Nephron (organoid): Measurements from ENCODE around the gene IPP.

Source experiments
- H3K27ac Mint-ChIP-seq, 3 experiments: 2 replicates each; pipeline ENCODE4 v1.8.0; 2020; ENCODE audit warnings: mixed read lengths in 3 of 3, mild to moderate bottlenecking in 2 of 3, moderate library complexity in 1 of 3
- H3K27me3 Mint-ChIP-seq: 2 replicates; pipeline ENCODE4 v1.8.0; 2021; ENCODE audit warnings: low read depth, mild to moderate bottlenecking, moderate library complexity, mixed read lengths
- H3K36me3 Mint-ChIP-seq: 2 replicates; pipeline ENCODE4 v1.8.0; 2020; ENCODE audit warnings: low read depth, mixed read lengths
- H3K4me1 Mint-ChIP-seq: 2 replicates; pipeline ENCODE4 v1.8.0; 2020; ENCODE audit warnings: mixed read lengths
- H3K4me3 Mint-ChIP-seq, 3 experiments: 2 replicates each; pipeline ENCODE4 v1.8.0; 2020; ENCODE audit warnings: mild to moderate bottlenecking in 3 of 3, mixed read lengths in 3 of 3, moderate library complexity in 2 of 3
- H3K9me3 Mint-ChIP-seq: 2 replicates; pipeline ENCODE4 v1.8.0; 2020; ENCODE audit warnings: mixed read lengths
- CTCF ChIP-seq, 3 experiments: fragments of 200-600 bp; sonication (generic); IDR thresholded peaks; one replicate each; pipeline ENCODE4 v1.5.0; 2021; ENCODE audit warnings: antibody characterized with exemption in 3 of 3; ENCODE audit not compliant: unreplicated experiment in 3 of 3

Gene IPP

DNA sequence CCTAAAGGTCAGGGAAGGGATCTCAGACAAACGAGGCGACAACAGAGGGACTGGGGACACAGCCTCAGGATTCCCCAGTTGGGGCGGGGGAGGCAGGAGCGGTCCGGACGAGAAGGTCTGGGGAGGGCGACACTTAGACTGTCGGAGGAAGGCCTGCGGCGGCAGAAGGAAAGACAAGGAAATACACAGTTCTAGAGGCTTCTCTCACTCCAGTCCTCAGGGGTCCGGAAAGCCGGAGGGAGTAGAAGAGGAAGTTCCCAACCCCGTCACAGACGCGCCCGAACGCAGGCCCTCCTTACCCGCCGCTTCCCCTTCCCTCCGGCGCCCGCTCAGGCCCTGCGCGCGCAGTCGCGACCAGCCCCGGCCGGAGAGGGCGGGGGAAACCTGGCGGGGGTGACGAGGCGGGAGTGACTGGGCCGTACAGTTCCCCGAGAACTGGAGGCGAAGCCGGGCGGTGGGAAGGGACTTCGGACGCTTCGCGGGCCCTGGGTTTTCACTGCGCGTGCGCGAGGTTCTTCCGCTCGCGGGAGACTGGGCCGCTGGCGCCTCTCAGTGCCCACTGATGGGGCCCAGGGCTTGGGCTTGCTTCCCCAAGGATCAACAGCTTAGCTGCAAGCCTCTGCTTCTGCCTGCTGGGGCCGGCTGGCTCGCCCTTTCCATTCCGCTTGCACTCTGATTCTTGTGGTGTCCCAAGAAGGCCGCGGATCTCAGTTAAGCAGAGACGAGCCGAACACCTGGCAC lies at the start of gene IPP:
Gene IPP (minus strand): TSS at position 356 of the 741 bp plus-strand sequence. CDS start 4,242 bp downstream, outside the sequence.
- TF ChIP-seq CTCF (IDR thresholded peaks at IDR 0.05; ENCODE audit: unreplicated experiment in 3 of 3): no peak
- peak within 1 kb of the TSS; percentile 100 for H3K27ac Mint-ChIP-seq
- peaks cover 11% of the 10 kb centered on the region for H3K4me1 Mint-ChIP-seq
- H3K4me3 Mint-ChIP-seq: peak within 1 kb of the TSS; percentile 93 to 99 (median 95)
- H3K36me3 Mint-ChIP-seq: no peaks in the 10 kb centered on the region
- peaks cover 8% of the 10 kb centered on the region for H3K9me3 Mint-ChIP-seq
- H3K27me3 Mint-ChIP-seq: no peaks in the 10 kb centered on the region

- Mint-ChIP-seq H3K27me3 (peaks cover 4% of the 10 kb centered on the region), H3K36me3 (no peaks in the 10 kb centered on the region), H3K4me1 (peaks cover 7% of the 10 kb centered on the region), H3K9me3 (no peaks in the 10 kb centered on the region), H3K27ac (no peak overlapping the region), H3K4me3 (no peak overlapping the region)
- no peak for TF ChIP-seq CTCF (IDR thresholded peaks at IDR 0.05; ENCODE audit: unreplicated experiment in 3 of 3)
Measured at GRCh38 chr1:45796946-45797345, 46.5 kb upstream of the IPP start.

DNA sequence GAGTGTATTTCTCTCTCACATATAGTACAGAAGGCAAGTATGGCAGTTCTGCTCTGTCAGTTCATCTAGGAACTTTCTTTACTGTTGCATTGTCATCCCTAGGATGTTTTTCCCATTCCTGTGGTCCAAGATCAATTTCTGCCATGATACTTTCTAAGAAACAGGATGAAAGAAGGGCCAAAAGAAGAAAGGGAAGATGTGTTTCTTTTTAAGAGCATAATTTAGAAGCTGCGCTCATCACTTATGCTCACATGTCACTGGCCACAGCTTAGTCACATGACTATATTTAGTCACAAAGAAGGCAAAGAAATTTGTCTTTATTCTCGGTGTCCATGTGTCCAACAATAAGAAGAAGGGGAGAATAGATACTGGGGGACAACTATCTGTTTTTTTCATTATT lies 45.9 kb upstream of the IPP start:
- no peak for TF ChIP-seq CTCF (IDR thresholded peaks at IDR 0.05; ENCODE audit: unreplicated experiment in 3 of 3)
- H3K27me3 Mint-ChIP-seq: peaks cover 4% of the 10 kb centered on the region
- H3K36me3 Mint-ChIP-seq: no peaks in the 10 kb centered on the region
- H3K4me3 Mint-ChIP-seq: no peak overlapping the region
- H3K9me3 Mint-ChIP-seq: no peaks in the 10 kb centered on the region
- H3K27ac Mint-ChIP-seq: no peak overlapping the region
- H3K4me1 Mint-ChIP-seq: peaks cover 5% of the 10 kb centered on the region

- no peak for TF ChIP-seq CTCF (IDR thresholded peaks at IDR 0.05; ENCODE audit: unreplicated experiment in 3 of 3)
- peaks cover 4% of the 10 kb centered on the region for H3K27me3 Mint-ChIP-seq
- peak overlapping the region; percentile 25 to 74 (median 61) for H3K27ac Mint-ChIP-seq
- peaks cover 5% of the 10 kb centered on the region for H3K4me1 Mint-ChIP-seq
- no peaks in the 10 kb centered on the region for H3K9me3 Mint-ChIP-seq
- peak overlapping the region; percentile 29 to 71 (median 38) for H3K4me3 Mint-ChIP-seq
- no peaks in the 10 kb centered on the region for H3K36me3 Mint-ChIP-seq
Measured at GRCh38 chr1:45793942-45794604, 43.6 kb upstream of the IPP start.

DNA sequence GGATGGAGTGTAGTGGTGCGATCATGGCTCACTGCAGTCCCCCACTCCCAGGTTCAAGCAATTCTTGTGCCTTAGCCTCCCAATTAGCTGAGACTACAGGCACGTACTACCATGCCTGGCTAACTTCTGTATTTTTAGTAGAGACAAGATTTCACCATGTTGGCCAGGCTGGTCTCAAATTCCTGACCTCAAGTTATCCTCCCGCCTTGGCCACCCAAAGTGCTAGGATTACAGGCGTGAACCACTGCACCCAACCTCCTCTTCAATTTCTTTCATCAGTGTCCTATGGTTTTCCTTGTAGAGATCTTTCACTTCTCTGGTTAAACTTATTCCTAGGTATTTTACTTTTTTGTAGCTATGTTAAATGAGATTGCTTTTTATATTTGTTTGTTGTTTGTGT lies 42.3 kb upstream of the IPP start:
- Mint-ChIP-seq H3K27me3 (peaks cover 4% of the 10 kb centered on the region), H3K4me3 (no peak overlapping the region), H3K27ac (no peak overlapping the region), H3K4me1 (peaks cover 5% of the 10 kb centered on the region), H3K36me3 (no peaks in the 10 kb centered on the region), H3K9me3 (no peaks in the 10 kb centered on the region)
- TF ChIP-seq CTCF (IDR thresholded peaks at IDR 0.05; ENCODE audit: unreplicated experiment in 3 of 3): no peak
